K562 (cell line): ENCODE measurements around the gene NOX5.

Experiments used
- KAT8 ChIP-seq: fragments of 450-650 bp; IDR thresholded peaks from 2 replicates; pipeline ENCODE4 v1.6.1; 2016; ENCODE audit warnings: low read depth, mild to moderate bottlenecking
- POLR2A ChIP-seq: fragments of 450-650 bp; conservative IDR thresholded peaks from 2 replicates; pipeline ENCODE4 v1.6.1; 2016
- POLR2AphosphoS5 ChIP-seq: IDR thresholded peaks from 2 replicates; pipeline ENCODE4 v1.6.1; 2011; ENCODE audit warnings: mild to moderate bottlenecking, low read depth, low read length, moderate library complexity; ENCODE audit not compliant: control insufficient read depth, insufficient read depth
- TCF7 ChIP-seq: sonication (generic); IDR thresholded peaks from 2 replicates; pipeline ENCODE4 v1.6.1; 2016; ENCODE audit warnings: antibody characterized with exemption, borderline replicate concordance
- TEAD1 ChIP-seq, 2 experiments: fragments of 450-650 bp in 1 of 2; sonication (generic) in 1 of 2; formaldehyde crosslinking; IDR thresholded peaks; 2 replicates each; pipeline versions ENCODE4 v1.4.0 to v1.8.0; 2020 to 2022; ENCODE audit warnings: mild to moderate bottlenecking in 2 of 2, missing genetic modification reagents in 1 of 2
- TF ChIP-seq, protein P1 (sequence below): fragments of 200-600 bp; sonication (generic); IDR thresholded peaks from one replicate; pipeline ENCODE4 v1.6.1; 2012; ENCODE audit warnings: mild to moderate bottlenecking, low read depth, low read length, inconsistent platforms
- TF ChIP-seq, protein P2 (sequence below), 3 experiments: IDR thresholded peaks in 2 of 3; conservative IDR thresholded peaks in 1 of 3; 2 replicates each; pipeline ENCODE4 v1.5.1; 2011 to 2012; ENCODE audit warnings: low read length in 3 of 3, mild to moderate bottlenecking in 3 of 3, control low read depth in 2 of 3, improper control_type of control experiment in 1 of 3, inconsistent platforms in 1 of 3, low read depth in 1 of 3, mixed read lengths in 1 of 3, moderate library complexity in 1 of 3; ENCODE audit not compliant: insufficient read depth in 2 of 3

DNA sequence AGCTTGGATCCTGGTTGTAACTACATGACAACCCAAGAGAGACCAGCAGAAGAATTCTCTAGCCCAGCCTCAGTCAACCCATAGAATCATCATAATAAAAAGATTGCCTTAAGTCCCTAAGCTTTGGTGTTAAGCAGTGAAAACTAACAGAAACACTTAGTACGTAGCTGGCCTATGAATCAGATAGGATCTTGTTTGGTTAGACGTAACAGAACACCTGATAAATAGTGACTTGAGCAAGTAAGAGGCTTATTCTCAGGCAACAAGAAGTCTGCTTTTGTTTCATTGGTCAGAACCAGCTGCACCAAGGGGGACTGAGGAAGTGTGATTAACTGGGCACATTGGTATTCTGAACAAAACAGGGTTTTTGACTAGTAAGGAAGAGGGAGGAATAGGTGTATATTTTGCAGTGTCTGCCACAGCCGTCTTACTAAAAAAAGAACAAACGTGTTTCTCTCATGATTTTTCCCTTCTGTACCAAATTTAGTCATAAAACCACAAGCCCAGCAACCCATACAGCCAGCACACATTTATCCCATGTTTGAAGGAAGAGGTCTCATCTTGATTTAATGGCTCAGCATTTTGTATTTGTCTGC is 92.6 kb downstream of the NOX5 start:
- TF ChIP-seq TEAD1 (CRISPR knock-in tag; IDR thresholded peaks at IDR 0.05) (no peak), POLR2A (no peak), KAT8 (no peak), POLR2AphosphoS5 (no peak), TCF7 (no peak)
- TF ChIP-seq, protein P1, sequence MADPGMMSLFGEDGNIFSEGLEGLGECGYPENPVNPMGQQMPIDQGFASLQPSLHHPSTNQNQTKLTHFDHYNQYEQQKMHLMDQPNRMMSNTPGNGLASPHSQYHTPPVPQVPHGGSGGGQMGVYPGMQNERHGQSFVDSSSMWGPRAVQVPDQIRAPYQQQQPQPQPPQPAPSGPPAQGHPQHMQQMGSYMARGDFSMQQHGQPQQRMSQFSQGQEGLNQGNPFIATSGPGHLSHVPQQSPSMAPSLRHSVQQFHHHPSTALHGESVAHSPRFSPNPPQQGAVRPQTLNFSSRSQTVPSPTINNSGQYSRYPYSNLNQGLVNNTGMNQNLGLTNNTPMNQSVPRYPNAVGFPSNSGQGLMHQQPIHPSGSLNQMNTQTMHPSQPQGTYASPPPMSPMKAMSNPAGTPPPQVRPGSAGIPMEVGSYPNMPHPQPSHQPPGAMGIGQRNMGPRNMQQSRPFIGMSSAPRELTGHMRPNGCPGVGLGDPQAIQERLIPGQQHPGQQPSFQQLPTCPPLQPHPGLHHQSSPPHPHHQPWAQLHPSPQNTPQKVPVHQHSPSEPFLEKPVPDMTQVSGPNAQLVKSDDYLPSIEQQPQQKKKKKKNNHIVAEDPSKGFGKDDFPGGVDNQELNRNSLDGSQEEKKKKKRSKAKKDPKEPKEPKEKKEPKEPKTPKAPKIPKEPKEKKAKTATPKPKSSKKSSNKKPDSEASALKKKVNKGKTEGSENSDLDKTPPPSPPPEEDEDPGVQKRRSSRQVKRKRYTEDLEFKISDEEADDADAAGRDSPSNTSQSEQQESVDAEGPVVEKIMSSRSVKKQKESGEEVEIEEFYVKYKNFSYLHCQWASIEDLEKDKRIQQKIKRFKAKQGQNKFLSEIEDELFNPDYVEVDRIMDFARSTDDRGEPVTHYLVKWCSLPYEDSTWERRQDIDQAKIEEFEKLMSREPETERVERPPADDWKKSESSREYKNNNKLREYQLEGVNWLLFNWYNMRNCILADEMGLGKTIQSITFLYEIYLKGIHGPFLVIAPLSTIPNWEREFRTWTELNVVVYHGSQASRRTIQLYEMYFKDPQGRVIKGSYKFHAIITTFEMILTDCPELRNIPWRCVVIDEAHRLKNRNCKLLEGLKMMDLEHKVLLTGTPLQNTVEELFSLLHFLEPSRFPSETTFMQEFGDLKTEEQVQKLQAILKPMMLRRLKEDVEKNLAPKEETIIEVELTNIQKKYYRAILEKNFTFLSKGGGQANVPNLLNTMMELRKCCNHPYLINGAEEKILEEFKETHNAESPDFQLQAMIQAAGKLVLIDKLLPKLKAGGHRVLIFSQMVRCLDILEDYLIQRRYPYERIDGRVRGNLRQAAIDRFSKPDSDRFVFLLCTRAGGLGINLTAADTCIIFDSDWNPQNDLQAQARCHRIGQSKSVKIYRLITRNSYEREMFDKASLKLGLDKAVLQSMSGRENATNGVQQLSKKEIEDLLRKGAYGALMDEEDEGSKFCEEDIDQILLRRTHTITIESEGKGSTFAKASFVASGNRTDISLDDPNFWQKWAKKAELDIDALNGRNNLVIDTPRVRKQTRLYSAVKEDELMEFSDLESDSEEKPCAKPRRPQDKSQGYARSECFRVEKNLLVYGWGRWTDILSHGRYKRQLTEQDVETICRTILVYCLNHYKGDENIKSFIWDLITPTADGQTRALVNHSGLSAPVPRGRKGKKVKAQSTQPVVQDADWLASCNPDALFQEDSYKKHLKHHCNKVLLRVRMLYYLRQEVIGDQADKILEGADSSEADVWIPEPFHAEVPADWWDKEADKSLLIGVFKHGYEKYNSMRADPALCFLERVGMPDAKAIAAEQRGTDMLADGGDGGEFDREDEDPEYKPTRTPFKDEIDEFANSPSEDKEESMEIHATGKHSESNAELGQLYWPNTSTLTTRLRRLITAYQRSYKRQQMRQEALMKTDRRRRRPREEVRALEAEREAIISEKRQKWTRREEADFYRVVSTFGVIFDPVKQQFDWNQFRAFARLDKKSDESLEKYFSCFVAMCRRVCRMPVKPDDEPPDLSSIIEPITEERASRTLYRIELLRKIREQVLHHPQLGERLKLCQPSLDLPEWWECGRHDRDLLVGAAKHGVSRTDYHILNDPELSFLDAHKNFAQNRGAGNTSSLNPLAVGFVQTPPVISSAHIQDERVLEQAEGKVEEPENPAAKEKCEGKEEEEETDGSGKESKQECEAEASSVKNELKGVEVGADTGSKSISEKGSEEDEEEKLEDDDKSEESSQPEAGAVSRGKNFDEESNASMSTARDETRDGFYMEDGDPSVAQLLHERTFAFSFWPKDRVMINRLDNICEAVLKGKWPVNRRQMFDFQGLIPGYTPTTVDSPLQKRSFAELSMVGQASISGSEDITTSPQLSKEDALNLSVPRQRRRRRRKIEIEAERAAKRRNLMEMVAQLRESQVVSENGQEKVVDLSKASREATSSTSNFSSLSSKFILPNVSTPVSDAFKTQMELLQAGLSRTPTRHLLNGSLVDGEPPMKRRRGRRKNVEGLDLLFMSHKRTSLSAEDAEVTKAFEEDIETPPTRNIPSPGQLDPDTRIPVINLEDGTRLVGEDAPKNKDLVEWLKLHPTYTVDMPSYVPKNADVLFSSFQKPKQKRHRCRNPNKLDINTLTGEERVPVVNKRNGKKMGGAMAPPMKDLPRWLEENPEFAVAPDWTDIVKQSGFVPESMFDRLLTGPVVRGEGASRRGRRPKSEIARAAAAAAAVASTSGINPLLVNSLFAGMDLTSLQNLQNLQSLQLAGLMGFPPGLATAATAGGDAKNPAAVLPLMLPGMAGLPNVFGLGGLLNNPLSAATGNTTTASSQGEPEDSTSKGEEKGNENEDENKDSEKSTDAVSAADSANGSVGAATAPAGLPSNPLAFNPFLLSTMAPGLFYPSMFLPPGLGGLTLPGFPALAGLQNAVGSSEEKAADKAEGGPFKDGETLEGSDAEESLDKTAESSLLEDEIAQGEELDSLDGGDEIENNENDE, result no peak
- TF ChIP-seq, protein P2, sequence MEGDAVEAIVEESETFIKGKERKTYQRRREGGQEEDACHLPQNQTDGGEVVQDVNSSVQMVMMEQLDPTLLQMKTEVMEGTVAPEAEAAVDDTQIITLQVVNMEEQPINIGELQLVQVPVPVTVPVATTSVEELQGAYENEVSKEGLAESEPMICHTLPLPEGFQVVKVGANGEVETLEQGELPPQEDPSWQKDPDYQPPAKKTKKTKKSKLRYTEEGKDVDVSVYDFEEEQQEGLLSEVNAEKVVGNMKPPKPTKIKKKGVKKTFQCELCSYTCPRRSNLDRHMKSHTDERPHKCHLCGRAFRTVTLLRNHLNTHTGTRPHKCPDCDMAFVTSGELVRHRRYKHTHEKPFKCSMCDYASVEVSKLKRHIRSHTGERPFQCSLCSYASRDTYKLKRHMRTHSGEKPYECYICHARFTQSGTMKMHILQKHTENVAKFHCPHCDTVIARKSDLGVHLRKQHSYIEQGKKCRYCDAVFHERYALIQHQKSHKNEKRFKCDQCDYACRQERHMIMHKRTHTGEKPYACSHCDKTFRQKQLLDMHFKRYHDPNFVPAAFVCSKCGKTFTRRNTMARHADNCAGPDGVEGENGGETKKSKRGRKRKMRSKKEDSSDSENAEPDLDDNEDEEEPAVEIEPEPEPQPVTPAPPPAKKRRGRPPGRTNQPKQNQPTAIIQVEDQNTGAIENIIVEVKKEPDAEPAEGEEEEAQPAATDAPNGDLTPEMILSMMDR (IDR thresholded peaks at IDR 0.05 in 2 of 3, conservative IDR thresholded peaks at IDR 0.05 in 1 of 3; ENCODE audit: insufficient read depth in 2 of 3, low read depth in 1 of 3, low read length in 3 of 3), result no peak
